Subcutaneous adipose tissue (tissue), 4 donors: Measurements from ENCODE around the gene BARHL1. TPM values are rescaled to one million over a fixed set of nuclear protein-coding genes. Genes with fewer than 3 reads are reported as not detected.

Experiments
- CTCF ChIP-seq: fragments of 450-650 bp; IDR thresholded peaks from one replicate; pipeline ENCODE4 v1.5.1; 2016; ENCODE audit warnings: low read depth, mild to moderate bottlenecking, control low read depth, antibody characterized with exemption, moderate library complexity
- total RNA-seq, 4 donors: library from RNA; depleted of rRNA; stranded (reverse); fragments of >200 nt; gene quantifications; one replicate each; pipeline ENCODE4 v1.1.0, GENCODE V29; 2016

Gene BARHL1
- total RNA-seq, 4 donors from 2014 or later, result not detected

GRCh38 chr9:132572921-132573320, 9.5 kb upstream of the BARHL1 start:
- no peak for TF ChIP-seq CTCF

- no peak for TF ChIP-seq CTCF
Observed at GRCh38 chr9:132575005-132575609, 7.3 kb upstream of the BARHL1 start.

- no peak for TF ChIP-seq CTCF
Observed at GRCh38 chr9:132575811-132576210, 6.6 kb upstream of the BARHL1 start.

- TF ChIP-seq CTCF, result no peak
Observed at GRCh38 chr9:132577119-132577518, 5.3 kb upstream of the BARHL1 start.

- no peak for TF ChIP-seq CTCF
Observed at GRCh38 chr9:132578367-132578932, 4.0 kb upstream of the BARHL1 start.

GRCh38 chr9:132579427-132579798, 3.0 kb upstream of the BARHL1 start:
- no peak for TF ChIP-seq CTCF

- no peak for TF ChIP-seq CTCF
Observed at GRCh38 chr9:132582786-132583583, 579 bp downstream of the BARHL1 start.
